Raji (cell line): Measurements from ENCODE around the gene ITGAE.

Experiments
- POLR2A ChIP-seq: IDR thresholded peaks from 2 replicates; pipeline ENCODE4 v1.6.1; 2011; ENCODE audit warnings: low read depth, low read length, control low read depth; ENCODE audit not compliant: insufficient read depth

ITGAE gene

GRCh38 chr17:3754458-3755334, 46.3 kb downstream of the ITGAE start:
- TF ChIP-seq POLR2A: no peak

- no peak for TF ChIP-seq POLR2A
These were observed 46.9 kb downstream of the ITGAE start for GRCh38 chr17:3754066-3754457.

GRCh38 chr17:3753624-3754023, 47.4 kb downstream of the ITGAE start:
- TF ChIP-seq POLR2A: no peak

- TF ChIP-seq POLR2A: no peak
These were observed 49.2 kb downstream of the ITGAE start for GRCh38 chr17:3751836-3752235.

- TF ChIP-seq POLR2A: no peak
These were observed 50.1 kb downstream of the ITGAE start for GRCh38 chr17:3750926-3751325.

GRCh38 chr17:3750296-3750695, 50.7 kb downstream of the ITGAE start:
- TF ChIP-seq POLR2A: no peak

GRCh38 chr17:3748576-3748975, 52.4 kb downstream of the ITGAE start:
- TF ChIP-seq POLR2A: no peak

- TF ChIP-seq POLR2A: no peak
These were observed 53.2 kb downstream of the ITGAE start for GRCh38 chr17:3747805-3748204.

- TF ChIP-seq POLR2A: no peak
These were observed 55.9 kb downstream of the ITGAE start for GRCh38 chr17:3745071-3745470.

- TF ChIP-seq POLR2A: no peak
These were observed 57.0 kb downstream of the ITGAE start for GRCh38 chr17:3744014-3744413.

GRCh38 chr17:3740611-3741073, 60.3 kb downstream of the ITGAE start:
- TF ChIP-seq POLR2A: no peak

GRCh38 chr17:3739422-3740124, 61.4 kb downstream of the ITGAE start:
- no peak for TF ChIP-seq POLR2A

- no peak for TF ChIP-seq POLR2A
These were observed 62.3 kb downstream of the ITGAE start for GRCh38 chr17:3738562-3739295.

- TF ChIP-seq POLR2A: no peak
These were observed 65.5 kb downstream of the ITGAE start for GRCh38 chr17:3735515-3735914.

- no peak for TF ChIP-seq POLR2A
These were observed 68.8 kb downstream of the ITGAE start for GRCh38 chr17:3732210-3732621.
